Activated naive CD4-positive, alpha-beta T cell (primary cell): ENCODE measurements around the gene JPH4.

Experiments used
- DNase-seq, 4 experiments: peaks; one replicate each; lab custom pipeline; 2025; lab: John Stamatoyannopoulos, UW

The JPH4 gene

GRCh38 chr14:23525611-23526010, 53.0 kb downstream of the JPH4 start:
- no peak for DNase-seq

GRCh38 chr14:23524954-23525353, 53.6 kb downstream of the JPH4 start:
- DNase-seq = no peak

- DNase-seq = no peak
Observed at GRCh38 chr14:23523229-23524016, 55.2 kb downstream of the JPH4 start.

GRCh38 chr14:23522643-23523198, 55.9 kb downstream of the JPH4 start:
- DNase-seq = no peak

GRCh38 chr14:23521785-23522640, 56.6 kb downstream of the JPH4 start:
- no peak for DNase-seq

- DNase-seq = no peak
Observed at GRCh38 chr14:23520899-23521533, 57.6 kb downstream of the JPH4 start.

GRCh38 chr14:23518709-23519108, 59.9 kb downstream of the JPH4 start:
- DNase-seq = no peak
